Measurements from ENCODE around the gene VPS37C. TPM values are rescaled to one million over a fixed set of nuclear protein-coding genes. Genes with fewer than 3 reads are reported as not detected.
A peak's percentile ranks its signal among the peaks of the same experiment; 100 is the strongest.

The VPS37C gene
- total RNA-seq, 1 donor, result 13.5 TPM

- TF ChIP-seq CTCF (IDR thresholded peaks at IDR 0.05; ENCODE audit: insufficient read depth, low read length), result no peak
- peak; percentile 26 for DNase-seq (ENCODE audit: low read depth)
- H3K4me3 ChIP-seq (ENCODE audit: low read depth, low read length), result no peak overlapping the region
Observed at GRCh38 chr11:61121192-61121831, 39.9 kb downstream of the VPS37C start.

- no peak for TF ChIP-seq CTCF (IDR thresholded peaks at IDR 0.05; ENCODE audit: insufficient read depth, low read length)
- peak; percentile 45 for DNase-seq (ENCODE audit: low read depth)
Observed at GRCh38 chr11:61120706-61121191, 40.5 kb downstream of the VPS37C start.

GRCh38 chr11:61120099-61120705 is 41.0 kb downstream of the VPS37C start:
- no peak for DNase-seq (ENCODE audit: low read depth)
- H3K4me3 ChIP-seq (ENCODE audit: low read depth, low read length), result no peak overlapping the region
- TF ChIP-seq CTCF (IDR thresholded peaks at IDR 0.05; ENCODE audit: insufficient read depth, low read length), result no peak

More at GRCh38 chr11:61120706-61121191, 40.5 kb downstream of the VPS37C start:
- no peak overlapping the region for H3K4me3 ChIP-seq (ENCODE audit: low read depth, low read length)

GRCh38 chr11:61119571-61119970 is 41.7 kb downstream of the VPS37C start:
- no peak for DNase-seq (ENCODE audit: low read depth)
- no peak overlapping the region for H3K4me3 ChIP-seq (ENCODE audit: low read depth, low read length)
- no peak for TF ChIP-seq CTCF (IDR thresholded peaks at IDR 0.05; ENCODE audit: insufficient read depth, low read length)

- no peak overlapping the region for H3K4me3 ChIP-seq (ENCODE audit: low read depth, low read length)
- no peak for TF ChIP-seq CTCF (IDR thresholded peaks at IDR 0.05; ENCODE audit: insufficient read depth, low read length)
- no peak for DNase-seq (ENCODE audit: low read depth)
Observed at GRCh38 chr11:61119055-61119454, 42.2 kb downstream of the VPS37C start.

- H3K4me3 ChIP-seq (ENCODE audit: low read depth, low read length), result no peak overlapping the region
- TF ChIP-seq CTCF (IDR thresholded peaks at IDR 0.05; ENCODE audit: insufficient read depth, low read length), result no peak
- DNase-seq (ENCODE audit: low read depth), result no peak
Observed at GRCh38 chr11:61118406-61118805, 42.8 kb downstream of the VPS37C start.

Data from fibroblast of the aortic adventitia (primary cell).